Thoracic aorta (tissue), 2 donors: Measurements from ENCODE around the gene A3GALT2. TPM values are rescaled to one million over a fixed set of nuclear protein-coding genes. Genes with fewer than 3 reads are reported as not detected.

Experiments
- ATAC-seq: fragments of 150-250 bp; one replicate; pipeline ENCODE4 v1.8.0; 2017; ENCODE audit warnings: low read depth; ENCODE audit not compliant: insufficient number of reproducible peaks, low FRiP score
- DNase-seq: peaks from one replicate; pipeline ENCODE4 v3.0.0-alpha.2; 2020; ENCODE audit warnings: low spot score
- H3K27ac ChIP-seq, 2 donors: fragments of 200-600 bp; sonication (generic); 1 replicate in 1 of 2; 2 replicates in 1 of 2; pipeline ENCODE4 v1.5.1; 2016; ENCODE audit warnings: mild to moderate bottlenecking in 2 of 2, moderate library complexity in 2 of 2
- H3K27me3 ChIP-seq: fragments of 200-600 bp; sonication (generic); replicated peaks from 2 replicates; pipeline ENCODE4 v1.6.0; 2016; ENCODE audit warnings: mild to moderate bottlenecking; ENCODE audit not compliant: insufficient read depth
- H3K36me3 ChIP-seq: fragments of 200-600 bp; sonication (generic); one replicate; pipeline ENCODE4 v1.5.1; 2016
- H3K4me1 ChIP-seq, 2 donors: fragments of 200-600 bp; sonication (generic); 1 replicate in 1 of 2; 2 replicates in 1 of 2; pipeline versions ENCODE4 v1.5.1 to v1.6.0; 2016; ENCODE audit warnings: low read depth in 2 of 2, mild to moderate bottlenecking in 1 of 2; ENCODE audit not compliant: control insufficient read depth in 1 of 2
- H3K4me3 ChIP-seq: fragments of 200-600 bp; sonication (generic); 2 replicates; pipeline ENCODE4 v1.5.1; 2016; ENCODE audit warnings: mild to moderate bottlenecking
- H3K9me3 ChIP-seq: fragments of 200-600 bp; sonication (generic); 2 replicates; pipeline ENCODE4 v1.5.1; 2016
- CTCF ChIP-seq: fragments of 200-600 bp; sonication (generic); IDR thresholded peaks from one replicate; pipeline ENCODE4 v1.5.1; 2019; ENCODE audit warnings: antibody characterized with exemption
- total RNA-seq, 2 donors: library from RNA; depleted of rRNA; stranded (reverse); fragments of >200 nt; gene quantifications; one replicate each; pipeline versions ENCODE4 v1.1.0 to v1.2.3, GENCODE V29; 2016

A3GALT2 gene
- total RNA-seq, 2 donors from 2014 or later: 0.54 to 0.71 TPM

GRCh38 chr1:33324677-33325575, 4.0 kb upstream of the A3GALT2 start:
- H3K27ac ChIP-seq: no peak overlapping the region
- ATAC-seq: no peak
- no peak for DNase-seq
- H3K9me3 ChIP-seq: no peaks in the 10 kb centered on the region
- H3K4me1 ChIP-seq: peaks cover 15 to 16% of the 10 kb centered on the region in 2 donors
- TF ChIP-seq CTCF: no peak
- peaks cover 71% of the 10 kb centered on the region for H3K36me3 ChIP-seq
- no peak overlapping the region for H3K4me3 ChIP-seq
- H3K27me3 ChIP-seq: no peaks in the 10 kb centered on the region

- Histone ChIP-seq H3K27me3 (no peaks in the 10 kb centered on the region), H3K4me1 (peaks cover 15 to 16% of the 10 kb centered on the region in 2 donors), H3K4me3 (no peak overlapping the region), H3K27ac (no peak overlapping the region), H3K36me3 (peaks cover 61% of the 10 kb centered on the region), H3K9me3 (no peaks in the 10 kb centered on the region)
- ATAC-seq (no peak), DNase-seq (no peak)
- TF ChIP-seq CTCF: no peak
These were observed 3.0 kb upstream of the A3GALT2 start for GRCh38 chr1:33323663-33324477.

- Histone ChIP-seq H3K4me1 (peaks cover 7 to 9% of the 10 kb centered on the region in 2 donors), H3K4me3 (no peak overlapping the region), H3K27me3 (no peaks in the 10 kb centered on the region), H3K9me3 (no peaks in the 10 kb centered on the region), H3K27ac (no peak overlapping the region), H3K36me3 (peaks cover 52% of the 10 kb centered on the region)
- DNase-seq (no peak), ATAC-seq (no peak)
- no peak for TF ChIP-seq CTCF
These were observed 2.1 kb upstream of the A3GALT2 start for GRCh38 chr1:33322870-33323585.

GRCh38 chr1:33322109-33322508, 1.2 kb upstream of the A3GALT2 start:
- Histone ChIP-seq H3K4me3 (no peak overlapping the region), H3K9me3 (no peaks in the 10 kb centered on the region), H3K4me1 (no peaks in the 10 kb centered on the region), H3K27ac (no peak overlapping the region), H3K27me3 (no peaks in the 10 kb centered on the region), H3K36me3 (peaks cover 43% of the 10 kb centered on the region)
- TF ChIP-seq CTCF: no peak
- DNase-seq: no peak
- no peak for ATAC-seq

GRCh38 chr1:33321178-33321577, 280 bp upstream of the A3GALT2 start:
- no peaks in the 10 kb centered on the region for H3K27me3 ChIP-seq
- DNase-seq (no peak), ATAC-seq (no peak)
- no peak overlapping the region for H3K27ac ChIP-seq
- no peak overlapping the region for H3K4me3 ChIP-seq
- H3K9me3 ChIP-seq: no peaks in the 10 kb centered on the region
- peaks cover 34% of the 10 kb centered on the region for H3K36me3 ChIP-seq
- no peak for TF ChIP-seq CTCF
- H3K4me1 ChIP-seq: no peaks in the 10 kb centered on the region
